ENCODE results near the gene ANGEL1.

Gene ANGEL1

GRCh38 chr14:76778546-76779215 lies 34.0 kb downstream of the ANGEL1 start:
- no peak for DNase-seq

GRCh38 chr14:76777721-76778120 lies 35.0 kb downstream of the ANGEL1 start:
- DNase-seq = no peak

DNA sequence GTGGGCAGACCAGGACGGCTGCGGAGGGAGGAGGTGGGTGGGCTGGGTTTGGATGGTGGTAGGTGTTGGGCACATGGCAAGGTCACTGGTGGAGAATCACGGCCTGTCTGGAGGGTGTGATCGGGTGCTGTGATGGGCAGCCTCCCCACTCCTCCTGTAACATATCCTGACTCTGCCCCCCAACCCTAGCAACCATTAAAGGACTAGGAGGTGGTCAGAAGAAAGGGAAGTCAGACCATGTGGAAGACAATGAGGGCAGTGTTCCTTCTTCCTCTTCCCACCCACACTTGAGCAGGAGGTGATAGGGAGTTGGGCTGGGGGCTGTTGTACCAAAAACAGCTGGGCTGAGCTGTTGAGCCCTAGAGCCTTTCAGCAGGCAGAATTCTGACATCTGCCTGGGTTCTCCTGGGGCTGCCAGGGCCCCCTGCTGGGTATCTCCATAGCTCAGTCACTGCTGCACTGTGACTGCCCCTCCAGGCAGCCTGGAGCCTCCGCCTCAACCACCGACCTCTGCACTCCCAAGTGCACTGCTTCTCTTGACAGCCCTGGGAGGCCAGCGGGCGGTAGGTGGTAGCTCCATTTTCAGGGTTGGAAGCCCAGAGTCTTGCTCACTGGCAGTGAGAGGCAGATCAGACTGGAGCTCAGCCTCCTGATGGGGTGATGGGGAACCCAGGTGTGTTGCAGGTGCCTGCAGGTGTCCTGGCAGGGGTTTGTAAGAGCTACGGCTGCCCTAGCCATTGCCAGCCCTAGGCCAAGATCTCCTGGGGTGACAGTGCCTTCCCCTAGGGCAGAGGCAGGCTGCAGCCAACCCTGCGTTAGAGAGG lies 36.0 kb downstream of the ANGEL1 start:
- no peak for DNase-seq

DNA sequence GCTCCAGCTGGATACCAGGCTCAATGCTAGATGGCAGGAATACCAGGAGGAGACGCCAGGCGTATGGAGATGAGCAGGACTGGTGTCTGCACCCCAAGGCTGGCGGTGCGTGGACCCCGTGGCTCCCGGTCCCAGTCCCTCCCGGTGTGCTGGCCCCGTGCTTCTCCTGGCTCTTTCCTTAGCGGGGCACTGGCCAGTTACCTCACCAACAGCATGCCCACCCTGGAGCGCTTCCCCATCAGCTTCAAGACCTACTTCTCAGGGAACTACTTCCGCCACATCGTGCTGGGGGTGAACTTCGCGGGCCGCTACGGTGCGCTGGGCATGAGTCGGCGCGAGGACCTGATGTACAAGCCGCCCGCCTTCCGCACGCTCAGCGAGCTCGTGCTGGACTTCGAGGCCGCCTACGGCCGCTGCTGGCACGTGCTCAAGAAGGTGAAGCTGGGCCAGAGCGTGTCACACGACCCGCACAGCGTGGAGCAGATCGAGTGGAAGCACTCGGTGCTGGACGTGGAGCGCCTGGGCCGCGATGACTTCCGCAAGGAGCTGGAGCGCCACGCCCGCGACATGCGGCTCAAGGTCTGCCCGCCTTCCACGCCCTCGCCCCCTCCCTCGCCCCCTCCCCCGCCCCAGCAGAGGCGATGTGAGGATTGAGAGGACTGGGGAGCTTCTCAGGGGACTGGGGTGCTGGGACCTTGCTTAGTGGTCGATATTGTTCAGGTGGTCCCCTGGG lies 36.8 kb downstream of the ANGEL1 start:
- no peak for DNase-seq

DNA sequence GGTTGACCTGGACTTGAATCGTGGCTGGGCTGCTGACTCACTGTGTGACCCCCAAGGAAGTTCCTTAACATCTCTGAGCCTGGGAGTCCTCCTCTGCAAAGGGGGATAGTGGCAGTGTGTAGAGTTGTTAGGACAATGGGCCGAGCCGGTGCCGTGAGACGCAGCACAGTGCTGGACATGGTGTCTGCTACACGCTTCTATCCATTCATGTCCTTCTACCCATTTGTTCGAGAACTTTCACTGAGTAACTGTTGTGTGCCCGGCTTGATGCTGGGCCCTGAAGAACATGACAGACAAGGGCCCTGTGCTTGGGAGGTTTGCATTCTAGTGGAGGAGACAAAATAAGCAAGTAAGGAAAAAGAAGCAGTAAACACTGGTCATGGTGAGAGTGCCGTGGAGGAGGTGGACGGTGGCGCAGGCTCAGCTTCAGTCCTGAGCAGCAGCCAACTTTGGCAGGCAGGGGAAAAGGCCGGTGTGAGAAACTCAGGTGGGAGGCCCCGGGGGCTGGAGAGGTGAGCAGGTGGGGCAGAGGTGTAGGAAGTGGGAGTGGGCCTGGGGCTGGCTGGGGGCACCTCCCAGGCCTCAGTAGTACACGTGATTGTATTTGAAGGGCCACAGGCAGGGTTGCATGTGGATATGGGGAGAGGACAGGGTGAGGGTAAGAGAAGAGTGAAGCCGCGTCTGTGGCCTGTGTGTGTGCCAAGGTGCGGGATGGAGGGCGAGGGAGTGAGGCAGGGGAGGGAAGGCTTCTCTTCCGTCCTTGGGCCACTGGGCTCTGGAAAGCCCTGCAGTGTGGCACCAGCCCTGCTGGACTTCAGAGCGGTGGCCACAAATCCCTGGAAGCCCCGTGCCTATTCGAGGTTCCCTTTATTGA lies 37.6 kb downstream of the ANGEL1 start:
- DNase-seq = no peak

DNA sequence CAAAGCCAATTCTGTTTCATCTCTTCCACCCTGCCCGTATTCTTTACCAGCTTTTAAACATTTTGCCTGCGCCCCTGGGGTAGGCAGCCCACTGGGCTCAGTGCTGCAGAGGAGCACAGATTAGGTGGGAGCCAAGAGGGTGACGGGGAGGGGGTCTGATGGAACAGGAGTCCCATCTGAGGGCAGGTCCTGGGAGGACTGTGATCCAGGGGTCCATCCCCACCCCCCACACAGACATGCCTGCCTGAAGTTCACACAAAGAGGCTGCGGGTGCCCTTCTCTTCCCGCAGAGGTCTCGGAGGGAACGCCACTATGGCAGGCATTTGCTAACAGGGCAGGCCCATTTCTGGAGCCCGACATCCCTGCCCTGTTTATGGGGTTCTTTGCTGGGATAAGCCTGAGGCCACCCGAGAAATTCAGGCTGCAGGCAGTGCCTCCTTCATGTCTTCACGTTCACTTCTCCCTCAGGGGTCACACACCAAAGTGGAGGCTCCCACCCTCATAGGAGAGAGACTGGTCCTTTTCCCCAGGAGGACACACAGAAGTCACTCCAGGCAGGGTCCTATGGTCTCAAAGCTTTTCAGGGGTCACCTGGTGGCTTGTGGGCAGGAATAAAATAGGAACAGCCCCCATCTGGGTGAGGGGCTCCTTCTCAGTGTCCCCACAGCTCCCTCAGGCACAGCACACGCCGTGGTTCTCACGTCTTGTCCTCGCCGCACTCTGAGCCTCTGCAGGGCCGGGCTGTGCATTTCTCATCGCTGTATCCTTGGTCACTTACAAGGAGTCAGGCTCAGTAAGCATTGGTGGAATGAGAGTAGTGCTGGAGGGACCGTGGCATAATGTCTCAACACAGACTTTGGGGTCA lies 38.5 kb downstream of the ANGEL1 start:
- DNase-seq = no peak

DNA sequence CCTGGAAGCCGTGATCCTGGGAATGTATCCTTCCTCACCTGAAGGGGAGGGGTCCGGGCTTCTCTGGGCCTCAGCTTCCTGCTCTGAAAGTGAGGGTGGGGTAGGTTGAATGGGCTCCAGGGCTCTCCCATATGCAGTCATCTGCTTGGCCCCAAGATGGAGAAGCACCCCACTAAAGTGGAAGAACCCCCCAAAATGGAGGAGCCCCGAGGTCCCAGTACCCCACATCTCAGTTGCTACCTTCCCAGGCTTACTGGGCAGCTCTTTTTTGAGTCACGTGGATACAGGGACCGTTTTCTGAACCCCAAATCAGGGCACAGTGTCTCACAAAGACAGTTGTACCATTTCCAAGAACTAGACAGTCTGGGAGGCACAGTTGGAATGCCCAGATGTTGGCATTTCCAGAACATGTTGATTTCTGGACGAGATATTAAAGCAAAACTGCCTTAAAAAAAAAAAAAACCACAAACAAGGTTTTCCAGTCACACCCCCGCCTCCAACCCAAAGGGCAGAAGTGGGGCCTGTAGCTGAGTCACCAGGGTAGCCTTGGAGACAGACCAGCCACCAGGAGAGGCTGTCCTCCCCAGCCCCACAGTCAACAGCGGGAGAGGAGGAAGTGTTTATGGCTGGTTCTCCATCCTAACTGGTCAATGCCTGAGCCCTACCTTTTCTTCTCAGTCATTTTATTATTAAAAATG lies 39.3 kb downstream of the ANGEL1 start:
- DNase-seq = peak; percentile 83

DNA sequence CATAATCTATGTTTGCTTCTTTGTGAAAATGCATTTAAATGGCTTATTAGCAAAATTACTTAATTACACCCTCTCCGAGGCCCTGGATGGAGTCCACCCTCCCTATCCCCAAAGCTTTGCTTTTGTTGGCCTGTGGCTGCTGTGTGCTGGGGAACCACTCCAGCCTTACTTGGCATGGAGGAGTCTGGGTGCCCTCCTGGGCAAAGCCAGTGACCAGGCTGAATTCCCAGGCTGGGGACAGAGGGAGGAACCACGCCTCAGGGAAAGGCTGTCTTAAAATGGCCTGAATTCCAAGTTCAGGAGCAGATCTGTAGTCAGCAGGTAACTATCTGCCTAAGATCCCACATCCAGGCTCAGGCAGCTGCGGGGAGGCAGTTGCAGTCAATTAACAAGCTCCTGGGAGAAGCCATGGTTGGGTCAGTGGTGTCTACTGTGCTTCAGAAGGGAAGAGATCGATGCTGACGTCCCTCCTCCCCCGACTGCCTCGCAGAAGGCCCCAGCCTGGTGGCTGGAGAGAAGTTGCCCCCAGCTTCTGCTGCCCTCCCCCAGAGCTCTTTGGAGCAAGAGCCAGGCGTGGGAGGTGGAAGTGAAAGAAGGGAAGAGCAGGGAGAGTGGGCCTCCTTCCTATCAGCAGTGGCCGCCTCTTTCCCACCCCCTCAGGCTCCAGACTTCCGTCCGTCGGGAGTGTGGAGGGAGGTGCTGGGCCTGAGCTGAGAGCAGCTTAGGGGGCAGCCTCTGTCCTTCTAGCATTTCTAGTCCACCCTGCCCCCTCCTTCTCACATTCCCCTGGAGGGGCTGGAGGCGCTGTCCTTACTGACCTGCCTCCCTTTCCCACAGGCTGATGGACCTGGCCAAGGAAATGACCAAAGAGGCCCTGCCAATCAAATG lies 40.1 kb downstream of the ANGEL1 start:
- DNase-seq = peak; percentile 53

GRCh38 chr14:76771437-76771980 lies 41.2 kb downstream of the ANGEL1 start:
- DNase-seq = no peak

DNA sequence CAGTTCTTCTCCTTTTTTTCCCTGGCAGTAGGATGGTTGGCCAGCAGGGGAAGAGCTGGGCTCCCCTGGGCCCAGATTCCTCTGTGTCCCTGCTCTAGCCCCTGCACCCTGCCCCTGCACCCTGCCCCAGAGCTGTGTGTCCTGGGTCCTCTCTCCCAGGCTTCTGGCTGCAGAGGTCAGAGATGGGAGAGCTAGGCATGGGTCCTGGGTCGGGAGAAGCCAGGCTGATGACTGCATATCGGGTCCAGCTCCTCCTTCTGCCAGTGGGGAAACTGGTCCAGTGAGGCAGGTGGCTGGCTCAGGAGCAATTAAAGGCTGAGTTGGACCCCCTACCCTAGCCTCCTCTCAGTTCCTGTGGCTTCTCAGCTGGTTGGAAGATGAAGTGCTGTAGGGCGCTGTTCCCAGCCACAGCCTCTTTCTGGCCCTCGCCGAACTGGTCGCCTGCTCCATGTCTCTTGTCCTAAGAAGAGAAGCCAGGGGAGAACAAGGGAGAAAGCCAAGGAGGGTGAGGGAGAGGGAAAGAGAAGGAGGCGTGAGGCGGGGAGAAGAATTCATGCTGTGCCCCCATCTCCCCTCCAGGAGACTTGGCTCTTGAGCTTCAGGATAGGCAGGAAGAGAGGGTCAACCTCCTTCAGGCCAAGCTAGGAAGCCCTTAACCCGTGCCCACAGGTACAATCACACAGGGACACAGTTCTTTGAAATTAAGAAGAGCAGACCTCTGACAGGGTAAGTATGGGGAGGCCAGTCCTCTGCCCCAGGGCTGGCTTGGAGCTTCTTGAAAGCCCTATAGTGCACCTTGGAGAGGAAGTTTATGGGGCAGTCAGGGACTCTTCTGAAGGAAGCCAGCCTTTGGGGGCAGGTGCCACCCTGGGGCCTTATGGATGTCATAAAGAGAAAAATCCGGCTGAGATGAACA lies 41.9 kb downstream of the ANGEL1 start:
- DNase-seq = no peak

- DNase-seq = no peak
Measured at GRCh38 chr14:76769636-76770292, 42.9 kb downstream of the ANGEL1 start.

GRCh38 chr14:76768671-76769500 lies 43.8 kb downstream of the ANGEL1 start:
- DNase-seq = no peak

DNA sequence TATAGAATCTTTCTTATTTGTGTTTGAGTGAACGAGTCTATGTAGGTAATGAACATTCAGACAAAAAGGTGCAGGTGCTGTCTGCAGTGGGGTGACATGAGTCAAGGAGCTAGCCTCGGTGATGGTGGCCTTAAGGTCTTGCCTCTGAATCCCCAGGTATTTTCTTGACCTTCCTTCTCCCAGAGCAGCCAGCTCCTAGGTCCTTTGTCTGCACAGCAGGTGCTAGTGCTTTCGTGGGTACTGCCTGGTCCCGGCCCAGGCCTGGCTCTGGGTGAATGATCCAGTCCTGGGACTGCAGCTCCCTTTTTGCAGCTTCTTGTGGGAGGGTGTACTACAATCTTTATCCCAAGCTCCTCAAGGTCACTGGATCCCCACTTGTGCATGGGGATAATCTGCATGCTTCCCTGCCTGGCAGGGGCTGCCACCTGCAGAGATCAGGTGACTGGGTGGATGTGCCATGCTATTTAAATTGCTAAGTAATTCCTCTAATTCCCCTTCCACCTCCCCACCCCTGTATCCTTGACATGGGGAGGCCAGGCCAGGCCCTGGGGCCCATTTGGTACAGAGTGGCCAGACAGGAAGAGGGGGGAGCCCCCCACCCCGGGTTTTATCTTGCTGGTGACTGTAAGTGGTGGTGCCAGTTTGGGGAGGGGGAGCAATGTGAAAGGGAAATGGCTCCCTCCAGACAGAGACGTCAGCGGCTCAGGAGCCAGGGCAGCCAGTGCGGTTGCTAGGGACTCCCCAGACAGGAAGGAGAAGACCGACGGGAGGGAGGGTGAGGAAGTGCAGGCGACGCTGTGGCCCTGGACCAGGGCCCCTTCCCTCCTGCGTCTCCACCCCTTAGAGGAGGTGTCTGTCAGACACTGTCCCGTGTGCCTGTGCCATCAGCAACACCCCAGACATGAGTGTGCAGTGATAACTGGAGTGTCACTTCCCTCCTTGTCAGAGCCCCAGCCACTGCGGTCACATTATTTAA lies 44.7 kb downstream of the ANGEL1 start:
- no peak for DNase-seq

- no peak for DNase-seq
Measured at GRCh38 chr14:76765461-76765931, 47.2 kb downstream of the ANGEL1 start.
